Body of pancreas (tissue), 4 donors: ENCODE measurements around the gene GRID1.

Experiments used
- CTCF ChIP-seq, 7 experiments: fragments of 450-650 bp in 4 of 7; fragments of 200-600 bp in 3 of 7; sonication (generic) in 3 of 7; IDR thresholded peaks; one replicate each; pipeline ENCODE4 v1.5.1; 2016 to 2019; ENCODE audit warnings: antibody characterized with exemption in 7 of 7
- POLR2A ChIP-seq, 3 donors: fragments of 450-650 bp; IDR thresholded peaks; one replicate each; pipeline ENCODE4 v1.6.1; 2016; ENCODE audit warnings: antibody characterized with exemption in 3 of 3, mild to moderate bottlenecking in 2 of 3

GRCh38 chr10:86413046-86413728 lies 46.6 kb upstream of the GRID1 start:
- TF ChIP-seq CTCF (IDR thresholded peaks at IDR 0.05) (no peak), POLR2A (IDR thresholded peaks at IDR 0.05) (no peak)
